Activated naive CD4-positive, alpha-beta T cell treated with anti-CD3 and anti-CD28 coated beads, Interleukin-2, amount 50 U/mL, for 72 hours (primary cell): Measurements from ENCODE around the gene CHD2. TPM values are rescaled to one million over a fixed set of nuclear protein-coding genes. Genes with fewer than 3 reads are reported as not detected.

Experiments
- ATAC-seq, 2 donors: fragments of 150-1000 bp; cut with Tn5 transposase; 2 replicates each; pipeline ENCODE4 v1.10.0; 2021; ENCODE audit warnings: mild to moderate bottlenecking in 2 of 2, moderate library complexity in 2 of 2
- DNase-seq, 2 donors: peaks; one replicate each; pipeline ENCODE4 v3.0.0; 2021 to 2022; ENCODE audit warnings: low spot score in 2 of 2
- H3K27ac Mint-ChIP-seq, 2 donors: one replicate each; pipeline ENCODE4 v1.8.0; 2022; ENCODE audit warnings: mild to moderate bottlenecking in 2 of 2, mixed read lengths in 2 of 2
- H3K36me3 Mint-ChIP-seq, 2 donors: one replicate each; pipeline ENCODE4 v1.8.0; 2022; ENCODE audit warnings: mixed read lengths in 2 of 2
- H3K9me3 Mint-ChIP-seq, 2 donors: one replicate each; pipeline ENCODE4 v1.8.0; 2022; ENCODE audit warnings: mixed read lengths in 2 of 2
- total RNA-seq, 2 donors: library from RNA; stranded (reverse); gene quantifications; one replicate each; pipeline ENCODE4 v1.2.3, GENCODE V29; 2022

The CHD2 gene
- total RNA-seq, 2 donors from 2014 or later: 187 to 214 TPM

DNA sequence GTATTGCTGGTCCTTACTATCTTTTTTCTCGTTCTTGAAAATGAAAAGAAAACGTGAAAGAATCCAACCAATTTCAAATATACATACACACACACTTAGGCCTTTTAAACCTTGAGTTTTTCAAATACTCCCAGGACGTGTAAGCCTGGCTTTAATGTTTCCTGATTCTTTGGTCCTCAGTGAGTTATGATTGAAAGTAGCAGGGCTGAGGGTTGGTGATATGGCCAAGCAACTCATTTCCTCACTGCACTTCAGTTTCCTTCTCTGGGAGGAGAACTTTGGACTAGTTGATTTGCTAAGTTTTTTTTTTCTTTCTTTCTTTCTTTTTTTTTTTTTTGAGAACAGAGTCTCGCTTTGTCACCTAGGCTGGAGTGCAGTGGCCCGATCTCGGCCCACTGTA is 34.6 kb downstream of the CHD2 start:
- ATAC-seq (no peak), DNase-seq (no peak)
- Mint-ChIP-seq H3K9me3 (no peaks in the 10 kb centered on the region), H3K27ac (no peak overlapping the region), H3K36me3 (peaks cover 35 to 71% of the 10 kb centered on the region in 2 donors)

DNA sequence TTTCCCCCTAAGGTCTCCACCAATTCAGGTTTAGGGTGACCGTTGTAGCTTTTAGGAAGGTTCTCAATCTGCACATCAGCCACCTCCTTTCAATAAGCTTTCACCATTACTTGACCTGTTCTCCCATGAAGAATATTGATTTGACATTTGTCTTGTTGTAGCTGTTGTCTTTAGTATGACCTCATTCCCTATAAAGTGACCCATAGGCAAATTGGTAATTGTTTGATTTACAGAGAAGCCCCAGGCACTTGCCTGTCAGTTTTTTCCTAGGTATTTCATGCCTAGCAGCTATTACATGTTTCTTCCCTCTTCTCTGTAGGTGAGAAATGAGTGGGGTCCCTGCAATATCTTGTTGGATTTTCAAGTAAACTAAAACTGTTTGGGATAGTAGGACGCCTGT is 36.0 kb downstream of the CHD2 start:
- peak overlapping the region in 1 of 2 donors; percentile 88 for H3K27ac Mint-ChIP-seq
- no peak for ATAC-seq
- H3K36me3 Mint-ChIP-seq: peaks cover 35 to 62% of the 10 kb centered on the region in 2 donors
- no peaks in the 10 kb centered on the region for H3K9me3 Mint-ChIP-seq
- no peak for DNase-seq

DNA sequence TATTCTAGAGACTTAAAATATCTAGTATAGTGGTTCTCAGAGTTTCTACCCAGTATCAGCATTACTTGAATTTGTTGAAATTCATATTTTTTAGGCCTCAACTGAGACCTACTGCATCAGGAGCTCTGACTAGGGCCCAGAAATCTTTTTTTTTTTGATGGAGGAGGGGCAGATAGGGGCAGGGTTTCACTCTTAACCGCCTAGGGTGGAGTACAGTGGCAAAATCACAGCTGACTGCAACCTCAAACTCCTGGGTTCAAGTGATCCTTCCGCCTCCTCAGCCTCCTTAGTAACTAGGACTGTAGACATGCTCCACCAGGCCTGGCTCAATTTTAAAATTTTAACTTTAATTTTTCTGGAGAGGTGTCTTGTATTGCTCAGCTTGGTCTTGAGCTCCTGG is 36.6 kb downstream of the CHD2 start:
- DNase-seq (no peak), ATAC-seq (no peak)
- peaks cover 38 to 65% of the 10 kb centered on the region in 2 donors for H3K36me3 Mint-ChIP-seq
- no peaks in the 10 kb centered on the region for H3K9me3 Mint-ChIP-seq
- peak overlapping the region in 1 of 2 donors; percentile 88 for H3K27ac Mint-ChIP-seq

DNA sequence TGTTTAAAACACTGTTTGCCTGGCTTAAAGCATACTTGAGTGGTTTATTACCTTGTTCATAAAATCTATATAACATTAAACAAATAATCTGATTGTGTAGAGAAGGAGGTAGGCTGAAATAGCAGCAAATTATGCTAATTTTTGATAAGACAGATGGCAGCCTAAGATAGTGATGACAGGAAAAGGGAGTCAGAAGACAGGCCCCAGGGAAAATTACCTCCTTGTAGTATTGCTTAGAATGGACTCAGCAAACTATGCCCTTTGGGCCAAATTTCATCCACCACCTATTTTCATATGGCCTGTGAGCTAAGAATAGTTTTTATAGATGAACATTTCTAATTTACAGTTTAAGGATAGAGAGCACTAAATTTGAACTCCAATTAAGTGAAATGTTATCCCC is 37.8 kb downstream of the CHD2 start:
- peaks cover 50 to 68% of the 10 kb centered on the region in 2 donors for H3K36me3 Mint-ChIP-seq

DNA sequence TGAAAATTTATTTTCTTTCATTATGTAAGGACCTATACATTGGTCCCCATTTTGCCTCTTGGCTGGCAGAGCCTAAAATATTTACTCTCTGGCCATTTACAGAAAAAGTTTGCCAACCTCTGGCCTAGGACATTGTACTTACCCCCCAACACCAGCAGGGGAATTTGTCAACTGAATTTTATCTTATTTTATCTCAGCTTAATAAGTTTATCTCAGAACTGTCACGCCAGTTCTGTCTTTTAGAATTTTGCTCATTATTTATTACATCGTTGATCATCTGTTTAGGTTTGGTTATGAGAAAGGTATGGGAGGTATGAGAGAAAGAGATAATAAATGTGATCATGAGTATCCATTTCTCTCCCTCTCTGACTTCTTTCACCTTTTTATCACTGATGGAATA is 38.3 kb downstream of the CHD2 start:
- Mint-ChIP-seq H3K36me3 (peaks cover 48 to 69% of the 10 kb centered on the region in 2 donors), H3K27ac (no peak overlapping the region), H3K9me3 (peaks cover 0 to 4% of the 10 kb centered on the region in 2 donors)
- no peak for DNase-seq
- no peak for ATAC-seq

More for the DNA sequence above, 37.8 kb downstream of the CHD2 start:
- H3K9me3 Mint-ChIP-seq: peaks cover 0 to 3% of the 10 kb centered on the region in 2 donors
- H3K27ac Mint-ChIP-seq: peak overlapping the region in 1 of 2 donors; percentile 69
- DNase-seq: no peak
- no peak for ATAC-seq

DNA sequence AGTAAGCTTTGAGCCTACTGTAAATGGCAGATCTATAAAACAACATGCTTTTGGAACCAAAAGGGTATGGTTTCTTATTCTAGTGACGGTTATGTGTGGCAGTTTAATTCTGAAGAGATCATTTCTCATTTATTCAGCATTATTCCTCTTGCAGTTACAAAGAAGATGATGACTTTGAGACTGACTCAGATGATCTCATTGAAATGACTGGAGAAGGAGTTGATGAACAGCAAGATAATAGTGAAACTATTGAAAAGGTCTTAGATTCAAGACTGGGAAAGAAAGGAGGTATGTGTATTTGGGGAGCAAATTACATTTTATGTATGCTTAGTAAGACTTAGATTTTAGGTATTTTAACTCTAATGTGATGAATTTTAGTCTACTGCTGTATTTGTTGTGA is 41.5 kb downstream of the CHD2 start:
- DNase-seq (no peak), ATAC-seq (peak; percentile 43 to 61)
- Mint-ChIP-seq H3K27ac (no peak overlapping the region), H3K9me3 (peaks cover 5 to 21% of the 10 kb centered on the region in 2 donors), H3K36me3 (peaks cover 43 to 72% of the 10 kb centered on the region in 2 donors)

DNA sequence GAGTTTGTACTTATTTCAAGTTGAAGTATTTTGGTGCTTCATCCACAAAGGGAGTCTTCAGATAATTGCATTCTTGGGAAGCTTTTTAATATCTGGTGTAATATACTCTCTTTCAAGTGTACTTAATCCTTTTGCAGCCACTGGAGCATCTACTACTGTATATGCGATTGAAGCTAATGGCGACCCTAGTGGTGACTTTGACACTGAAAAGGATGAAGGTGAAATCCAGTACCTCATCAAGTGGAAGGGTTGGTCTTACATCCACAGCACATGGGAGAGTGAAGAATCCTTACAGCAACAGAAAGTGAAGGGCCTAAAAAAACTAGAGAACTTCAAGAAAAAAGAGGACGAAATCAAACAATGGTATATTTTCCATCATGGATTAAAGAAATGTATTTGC is 42.6 kb downstream of the CHD2 start:
- Mint-ChIP-seq H3K27ac (peak overlapping the region in 1 of 2 donors; percentile 59), H3K9me3 (peaks cover 5 to 28% of the 10 kb centered on the region in 2 donors), H3K36me3 (peaks cover 47 to 76% of the 10 kb centered on the region in 2 donors)
- DNase-seq: no peak
- ATAC-seq: no peak

DNA sequence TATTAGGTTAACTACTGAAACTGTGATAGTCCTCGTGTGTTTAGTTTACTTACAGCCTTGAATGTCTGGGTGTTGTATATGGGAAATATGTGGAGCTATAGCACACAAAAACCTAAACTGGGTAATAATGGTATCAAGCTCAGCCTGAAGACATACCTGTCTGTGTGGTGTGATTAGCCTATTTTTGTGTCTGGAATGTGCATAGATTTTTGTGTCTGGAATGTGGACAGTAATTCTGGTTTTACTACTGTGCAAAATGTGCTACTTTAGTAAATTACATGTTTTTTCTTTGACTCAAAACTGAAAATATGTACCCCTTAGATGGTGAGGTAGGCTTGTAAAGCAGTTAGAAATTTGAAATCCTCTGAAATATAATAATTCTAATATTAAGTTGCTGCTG is 43.5 kb downstream of the CHD2 start:
- Mint-ChIP-seq H3K9me3 (peaks cover 10 to 33% of the 10 kb centered on the region in 2 donors), H3K27ac (no peak overlapping the region), H3K36me3 (peaks cover 56 to 82% of the 10 kb centered on the region in 2 donors)
- DNase-seq: no peak
- no peak for ATAC-seq

DNA sequence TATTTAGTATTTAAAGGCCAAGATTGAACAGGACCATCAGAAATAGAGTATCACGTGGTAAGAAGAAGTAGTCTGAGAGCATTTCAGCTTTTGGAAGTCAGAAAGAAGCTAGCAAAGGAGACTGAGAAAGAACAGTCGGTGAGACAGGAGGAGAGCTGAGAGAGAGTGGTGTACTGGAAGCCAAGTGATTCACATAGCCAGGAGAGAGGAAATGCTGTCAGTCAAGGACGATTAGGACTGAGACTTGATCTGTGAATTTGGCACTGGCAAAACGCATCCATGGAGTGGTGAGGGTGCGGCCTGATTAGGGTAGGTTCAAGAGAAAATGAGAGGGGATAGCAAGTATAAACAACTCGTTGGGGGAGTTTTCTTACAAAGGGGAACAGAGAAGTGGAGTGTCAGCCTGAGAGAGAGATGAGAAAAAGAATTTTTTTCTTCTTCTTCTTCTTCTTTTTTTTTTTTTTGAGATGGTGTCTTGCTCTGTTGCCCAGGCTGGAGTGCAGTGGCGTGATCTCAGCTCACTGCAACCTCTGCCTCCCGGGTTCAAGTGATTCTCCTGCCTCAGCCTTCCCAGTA is 44.9 kb downstream of the CHD2 start:
- no peak for ATAC-seq
- H3K27ac Mint-ChIP-seq: peak overlapping the region; percentile 21 to 45
- H3K9me3 Mint-ChIP-seq: peaks cover 18 to 41% of the 10 kb centered on the region in 2 donors
- peaks cover 64 to 86% of the 10 kb centered on the region in 2 donors for H3K36me3 Mint-ChIP-seq
- no peak for DNase-seq

DNA sequence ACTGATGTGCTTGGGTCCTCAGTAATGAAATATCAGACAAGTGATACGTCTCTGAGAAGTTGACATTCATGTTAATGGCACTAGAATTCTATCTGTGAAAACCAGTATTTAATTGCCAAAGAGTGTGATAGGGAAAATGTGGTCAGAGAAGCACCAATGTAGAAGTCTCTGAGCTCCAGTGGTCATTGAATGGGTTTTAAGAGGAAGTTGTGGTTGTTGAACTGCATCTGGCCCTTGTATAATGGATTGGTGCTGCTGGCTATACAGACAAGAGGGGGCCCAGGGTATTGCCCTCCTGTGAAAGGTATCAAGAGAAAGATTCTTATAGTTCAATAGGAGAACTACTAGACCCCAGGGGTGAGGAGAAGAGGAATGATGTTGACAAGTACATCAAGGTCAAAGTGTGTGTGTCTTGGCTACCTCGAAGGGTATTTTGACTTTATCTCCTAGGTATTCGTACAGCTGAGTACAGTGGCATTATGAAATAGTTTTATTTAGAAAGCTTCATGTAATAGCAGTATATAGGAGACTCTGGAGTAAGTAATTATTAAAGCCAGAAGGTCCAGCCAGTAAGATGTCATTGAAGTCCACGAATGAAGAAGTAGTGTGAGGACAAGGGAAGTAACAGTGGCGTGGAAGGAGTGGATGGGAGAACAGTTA is 47.1 kb downstream of the CHD2 start:
- Mint-ChIP-seq H3K9me3 (peaks cover 18 to 41% of the 10 kb centered on the region in 2 donors), H3K36me3 (peaks cover 56 to 97% of the 10 kb centered on the region in 2 donors), H3K27ac (peak overlapping the region in 1 of 2 donors; percentile 2)
- DNase-seq: no peak
- no peak for ATAC-seq

DNA sequence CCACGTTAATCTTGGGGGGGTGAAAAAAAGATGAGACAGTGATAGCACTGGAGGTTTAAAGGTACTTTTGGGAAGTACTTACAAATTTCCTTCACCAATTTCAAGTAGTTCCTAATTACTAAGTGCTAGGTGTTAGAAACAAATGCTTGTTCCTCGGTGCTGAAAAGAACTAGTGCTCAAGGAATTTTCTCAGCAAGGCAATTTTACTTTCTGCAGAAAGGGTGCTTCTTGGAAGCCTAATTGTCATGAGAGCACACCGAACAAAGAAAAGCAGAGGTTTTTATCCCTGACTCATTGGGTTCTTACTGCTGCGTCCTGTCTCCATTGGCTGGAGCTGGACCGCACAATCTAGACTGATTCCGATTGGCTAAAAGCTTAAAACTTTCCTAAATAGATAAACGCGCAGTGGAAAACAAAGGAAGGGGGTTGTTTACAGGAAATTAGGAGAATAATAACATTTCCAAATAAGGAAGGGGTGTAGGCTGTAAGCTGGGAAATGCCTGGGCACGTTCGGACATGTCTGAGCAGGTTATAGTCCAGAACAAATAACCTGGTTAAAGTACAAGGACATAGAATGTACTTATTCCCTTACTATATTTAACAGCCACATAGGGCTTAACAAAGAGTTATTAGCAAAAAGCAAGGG is 49.6 kb downstream of the CHD2 start:
- ATAC-seq (no peak), DNase-seq (no peak)
- Mint-ChIP-seq H3K36me3 (peaks cover 38 to 77% of the 10 kb centered on the region in 2 donors), H3K27ac (peak overlapping the region; percentile 79 to 96), H3K9me3 (peaks cover 17 to 28% of the 10 kb centered on the region in 2 donors)

DNA sequence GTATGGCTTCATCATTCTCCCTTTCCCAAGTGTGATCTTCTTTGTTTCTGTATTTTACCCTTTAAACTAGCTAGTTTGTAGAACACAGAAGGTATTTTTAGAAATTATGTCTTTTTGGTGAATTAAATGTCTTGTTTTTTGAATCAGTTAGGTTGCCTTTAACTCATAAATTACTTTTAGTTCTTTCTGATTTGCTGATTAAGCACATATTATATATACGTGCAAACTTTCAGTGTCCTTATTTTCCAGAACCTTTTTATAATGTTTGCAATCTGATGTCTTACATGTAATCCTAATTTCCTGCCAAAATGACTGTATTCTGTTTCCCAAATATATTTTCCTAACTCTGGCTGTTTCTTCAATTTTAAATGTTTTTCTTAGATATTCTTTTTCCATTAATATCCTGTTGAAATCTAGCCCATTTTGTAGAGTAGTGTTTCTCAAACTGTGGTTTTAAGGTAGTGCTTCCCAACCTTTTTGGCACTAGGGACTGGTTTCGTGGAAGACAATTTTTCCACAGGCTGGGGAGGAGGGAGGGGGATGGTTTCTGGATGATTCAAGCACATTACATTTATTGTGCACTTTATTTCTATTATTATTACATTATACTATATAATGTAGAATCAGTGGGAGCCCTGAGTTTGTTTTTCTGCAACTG is 51.8 kb downstream of the CHD2 start:
- DNase-seq (no peak), ATAC-seq (no peak)
- H3K27ac Mint-ChIP-seq: peak overlapping the region in 1 of 2 donors; percentile 64
- peaks cover 31 to 77% of the 10 kb centered on the region in 2 donors for H3K36me3 Mint-ChIP-seq
- H3K9me3 Mint-ChIP-seq: peaks cover 13 to 21% of the 10 kb centered on the region in 2 donors

DNA sequence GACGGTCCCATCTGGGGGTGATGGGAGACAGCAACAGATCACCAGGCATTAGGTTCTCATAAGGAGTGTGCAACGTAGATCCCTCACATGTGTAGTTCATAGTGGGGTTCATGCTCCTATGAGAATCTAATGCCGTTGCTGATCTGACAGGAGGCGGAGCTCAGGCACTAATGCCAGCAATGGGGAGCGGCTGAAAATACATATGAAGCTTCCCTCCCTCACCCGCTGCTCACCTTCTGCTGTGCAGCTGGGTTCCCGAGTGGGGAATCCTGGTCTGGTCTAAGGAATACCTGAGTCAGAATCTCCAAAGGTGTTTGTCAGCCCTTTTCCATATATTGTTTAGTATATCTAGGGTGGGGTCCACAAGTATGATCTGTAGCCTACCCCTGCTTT is 52.3 kb downstream of the CHD2 start:
- no peak overlapping the region for H3K27ac Mint-ChIP-seq
- peak in 1 of 2 donors; percentile 29 for ATAC-seq
- no peak for DNase-seq
- peaks cover 13 to 16% of the 10 kb centered on the region in 2 donors for H3K9me3 Mint-ChIP-seq
- H3K36me3 Mint-ChIP-seq: peaks cover 26 to 77% of the 10 kb centered on the region in 2 donors

DNA sequence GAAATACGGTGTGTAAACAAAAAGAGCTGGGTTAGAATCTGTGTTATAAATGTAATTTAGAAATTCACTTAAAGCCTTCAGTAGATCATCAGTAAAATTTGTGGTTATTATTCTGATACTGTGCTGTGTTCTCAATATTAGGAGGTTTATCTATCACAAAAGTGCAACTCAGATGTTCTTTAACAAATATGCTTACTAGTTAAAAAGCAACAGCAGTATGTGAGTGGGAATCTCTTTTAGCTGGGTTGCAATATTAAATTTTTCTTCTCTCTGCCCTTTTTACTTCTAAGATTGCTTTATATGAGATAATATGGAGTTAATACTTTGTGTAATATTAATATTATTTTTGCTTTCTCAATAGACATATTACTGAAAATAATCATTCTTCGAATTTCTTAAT is 53.4 kb downstream of the CHD2 start:
- DNase-seq (no peak), ATAC-seq (no peak)
- H3K36me3 Mint-ChIP-seq: peaks cover 23 to 77% of the 10 kb centered on the region in 2 donors
- H3K27ac Mint-ChIP-seq: no peak overlapping the region
- peaks cover 8 to 14% of the 10 kb centered on the region in 2 donors for H3K9me3 Mint-ChIP-seq

DNA sequence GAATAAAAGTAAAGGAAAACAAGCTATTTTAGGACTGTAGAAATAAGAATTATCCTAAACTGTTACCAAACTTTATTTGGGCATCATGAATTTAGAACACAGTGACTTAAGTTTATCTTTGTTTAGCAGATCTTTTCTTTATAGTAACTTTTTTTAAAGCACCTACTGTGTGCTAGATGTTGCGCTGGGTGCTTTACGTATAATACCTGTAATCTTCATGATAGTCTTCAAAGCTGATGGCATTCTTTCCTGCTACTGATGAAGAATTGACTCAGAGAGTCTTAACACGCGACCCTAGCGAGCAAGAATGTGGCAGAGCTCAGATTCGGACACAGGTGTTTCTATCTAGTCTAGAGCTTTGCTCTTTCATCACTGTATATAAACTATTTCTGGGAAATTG is 53.9 kb downstream of the CHD2 start:
- ATAC-seq (no peak), DNase-seq (no peak)
- Mint-ChIP-seq H3K36me3 (peaks cover 22 to 77% of the 10 kb centered on the region in 2 donors), H3K27ac (no peak overlapping the region), H3K9me3 (peaks cover 8 to 14% of the 10 kb centered on the region in 2 donors)

DNA sequence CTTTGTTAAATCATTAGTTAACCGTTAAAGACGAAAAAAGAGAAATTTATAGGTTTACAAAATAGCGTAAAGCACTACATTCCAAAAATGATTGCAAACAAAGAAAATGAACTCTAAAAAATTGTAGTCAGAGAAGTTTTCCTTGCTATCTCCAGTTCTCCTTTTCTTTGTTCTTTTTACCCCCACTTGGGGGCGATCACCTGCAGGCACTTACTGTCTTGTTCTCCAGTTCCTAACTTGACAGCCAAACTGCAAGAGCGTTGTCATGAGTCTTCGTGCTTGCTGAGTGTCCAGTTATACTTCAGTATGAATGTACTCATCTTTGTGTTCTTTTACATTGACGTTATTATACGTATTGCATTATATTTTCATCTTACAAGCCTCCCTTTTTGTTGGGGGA is 54.5 kb downstream of the CHD2 start:
- H3K9me3 Mint-ChIP-seq: peaks cover 4 to 9% of the 10 kb centered on the region in 2 donors
- H3K36me3 Mint-ChIP-seq: peaks cover 22 to 77% of the 10 kb centered on the region in 2 donors
- no peak overlapping the region for H3K27ac Mint-ChIP-seq
- no peak for ATAC-seq
- no peak for DNase-seq

DNA sequence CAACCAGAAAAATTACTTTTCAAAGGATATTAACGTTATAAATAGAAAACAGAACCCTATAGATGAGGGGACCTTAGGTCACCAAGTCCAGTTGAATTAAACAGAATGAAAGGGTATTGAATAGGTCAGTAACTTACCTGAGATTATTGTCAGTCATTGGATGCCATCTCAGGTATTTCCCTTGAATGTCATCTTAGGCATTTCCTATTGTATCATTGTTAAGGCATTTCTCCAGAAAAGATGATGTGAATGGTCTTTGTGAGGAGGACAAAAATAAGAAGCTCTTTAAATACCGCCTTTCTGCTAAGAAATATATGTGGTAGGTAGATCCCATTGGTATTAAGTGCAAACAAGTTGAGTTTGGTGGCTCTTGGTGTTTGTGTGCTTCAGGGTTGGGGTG is 55.6 kb downstream of the CHD2 start:
- H3K27ac Mint-ChIP-seq: peak overlapping the region in 1 of 2 donors; percentile 3
- H3K9me3 Mint-ChIP-seq: peaks cover 0 to 6% of the 10 kb centered on the region in 2 donors
- peaks cover 17 to 75% of the 10 kb centered on the region in 2 donors for H3K36me3 Mint-ChIP-seq
- no peak for DNase-seq
- no peak for ATAC-seq
